Mammary epithelial cell (primary cell): ENCODE measurements around the gene HAVCR1.

Source experiments
- CTCF ChIP-seq, 2 donors: IDR thresholded peaks in 1 of 2; conservative IDR thresholded peaks in 1 of 2; 2 replicates each; pipeline ENCODE4 v1.5.1; 2011 to 2012; ENCODE audit warnings: inconsistent platforms in 2 of 2, low read length in 2 of 2, mild to moderate bottlenecking in 2 of 2, control low read depth in 1 of 2, low read depth in 1 of 2; ENCODE audit not compliant: insufficient read depth in 1 of 2; ENCODE audit errors: extremely low read depth in 1 of 2
- EZH2 ChIP-seq: IDR thresholded peaks from 2 replicates; pipeline ENCODE4 v1.6.1; 2012; ENCODE audit warnings: low read length, inconsistent platforms, borderline replicate concordance

DNA sequence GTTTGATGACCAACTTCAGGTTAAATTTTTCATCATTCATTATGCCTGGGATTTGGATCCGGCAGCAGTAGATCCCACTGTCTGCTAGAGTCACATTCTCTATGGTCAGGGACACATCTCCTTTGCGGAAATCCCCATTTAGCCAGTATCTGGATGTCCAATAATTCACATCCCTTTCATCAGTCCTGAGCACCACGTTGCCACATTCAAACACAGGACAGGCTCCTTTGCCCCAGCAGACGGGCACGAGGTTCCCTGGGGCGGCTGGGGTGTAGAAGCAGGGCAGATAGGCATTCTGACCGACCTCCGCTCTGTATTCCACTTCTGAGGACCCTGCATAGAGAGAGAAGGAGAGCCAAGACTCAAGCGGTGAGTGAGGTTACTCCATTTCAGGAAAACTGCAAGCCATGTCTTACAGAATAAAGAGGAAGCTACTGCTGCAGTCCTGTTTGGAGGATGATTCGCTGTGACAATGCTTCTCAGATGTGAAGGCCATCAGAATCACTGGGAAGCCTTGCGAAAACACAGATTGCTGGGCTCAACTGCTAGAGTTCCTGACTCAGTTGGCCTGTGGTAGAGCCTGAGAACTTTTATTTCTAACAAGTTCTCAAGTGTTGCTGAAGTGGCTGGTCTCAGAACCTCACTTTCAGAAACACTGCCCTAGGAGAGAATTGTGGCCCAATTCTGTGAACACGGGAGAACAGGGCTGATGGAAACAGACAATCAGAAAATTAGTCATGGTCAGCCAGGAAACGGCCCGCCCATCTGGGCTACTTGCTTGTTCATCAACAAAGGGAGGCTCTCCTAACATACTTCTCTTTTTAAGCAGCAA lies 47.9 kb upstream of the HAVCR1 start:
- no peak for TF ChIP-seq CTCF (conservative IDR thresholded peaks at IDR 0.05 in 1 of 2, IDR thresholded peaks at IDR 0.05 in 1 of 2; ENCODE audit: extremely low read depth in 1 of 2, insufficient read depth in 1 of 2, low read depth in 1 of 2, low read length in 2 of 2)
- no peak for TF ChIP-seq EZH2
